Subcutaneous adipose tissue (tissue), 4 donors: Measurements from ENCODE around the gene CDK5. TPM values are rescaled to one million over a fixed set of nuclear protein-coding genes. Genes with fewer than 3 reads are reported as not detected.

Experiments used
- total RNA-seq, 4 donors: library from RNA; depleted of rRNA; stranded (reverse); fragments of >200 nt; gene quantifications; one replicate each; pipeline ENCODE4 v1.1.0, GENCODE V29; 2016
- TF ChIP-seq, protein P1 (sequence below): fragments of 450-650 bp; IDR thresholded peaks from one replicate; pipeline ENCODE4 v1.5.1; 2016; ENCODE audit warnings: low read depth, mild to moderate bottlenecking, control low read depth, antibody characterized with exemption, moderate library complexity

The CDK5 gene
- total RNA-seq, 4 donors from 2014 or later, result 4.1 to 11.0 (median 6.8) TPM

- TF ChIP-seq, protein P1, sequence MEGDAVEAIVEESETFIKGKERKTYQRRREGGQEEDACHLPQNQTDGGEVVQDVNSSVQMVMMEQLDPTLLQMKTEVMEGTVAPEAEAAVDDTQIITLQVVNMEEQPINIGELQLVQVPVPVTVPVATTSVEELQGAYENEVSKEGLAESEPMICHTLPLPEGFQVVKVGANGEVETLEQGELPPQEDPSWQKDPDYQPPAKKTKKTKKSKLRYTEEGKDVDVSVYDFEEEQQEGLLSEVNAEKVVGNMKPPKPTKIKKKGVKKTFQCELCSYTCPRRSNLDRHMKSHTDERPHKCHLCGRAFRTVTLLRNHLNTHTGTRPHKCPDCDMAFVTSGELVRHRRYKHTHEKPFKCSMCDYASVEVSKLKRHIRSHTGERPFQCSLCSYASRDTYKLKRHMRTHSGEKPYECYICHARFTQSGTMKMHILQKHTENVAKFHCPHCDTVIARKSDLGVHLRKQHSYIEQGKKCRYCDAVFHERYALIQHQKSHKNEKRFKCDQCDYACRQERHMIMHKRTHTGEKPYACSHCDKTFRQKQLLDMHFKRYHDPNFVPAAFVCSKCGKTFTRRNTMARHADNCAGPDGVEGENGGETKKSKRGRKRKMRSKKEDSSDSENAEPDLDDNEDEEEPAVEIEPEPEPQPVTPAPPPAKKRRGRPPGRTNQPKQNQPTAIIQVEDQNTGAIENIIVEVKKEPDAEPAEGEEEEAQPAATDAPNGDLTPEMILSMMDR, result no peak
Measured at GRCh38 chr7:151068069-151068773, 10.5 kb upstream of the CDK5 start.

- TF ChIP-seq, protein P1, result no peak
Measured at GRCh38 chr7:151066273-151066974, 8.7 kb upstream of the CDK5 start.

GRCh38 chr7:151065516-151065915 is 7.8 kb upstream of the CDK5 start:
- TF ChIP-seq, protein P1, result no peak

GRCh38 chr7:151064993-151065392 is 7.3 kb upstream of the CDK5 start:
- TF ChIP-seq, protein P1, result no peak

GRCh38 chr7:151064454-151064853 is 6.8 kb upstream of the CDK5 start:
- TF ChIP-seq, protein P1, result no peak

- TF ChIP-seq, protein P1, result no peak
Measured at GRCh38 chr7:151063212-151063561, 5.5 kb upstream of the CDK5 start.

- TF ChIP-seq, protein P1, result no peak
Measured at GRCh38 chr7:151062399-151063211, 4.9 kb upstream of the CDK5 start.
